Natural killer cell treated with Interleukin-12 subunit alpha and Interleukin-12 subunit beta and Interleukin-15 and Interleukin-18, amount 100 ng/mL, for 72 hours (primary cell): ENCODE results near the gene PCDHA5. TPM values are rescaled to one million over a fixed set of nuclear protein-coding genes. Genes with fewer than 3 reads are reported as not detected.
"Not testable (repeated sequence)": the region's sequence is repeated elsewhere in the genome, so short reads cannot be mapped to it uniquely, and the experiment has no call there.

Source experiments
- ATAC-seq, 2 donors: fragments of 150-1000 bp; cut with Tn5 transposase in 1 of 2; sonication (Bioruptor Pico), chemical (Tn5 transposase) in 1 of 2; 2 replicates each; pipeline ENCODE4 v1.10.0; 2021
- DNase-seq: peaks from one replicate; pipeline ENCODE4 v3.0.0; 2022; ENCODE audit warnings: low spot score
- H3K27ac Mint-ChIP-seq, 2 donors: 1 replicate in 1 of 2; 2 replicates in 1 of 2; pipeline ENCODE4 v1.8.0; 2022; ENCODE audit warnings: mixed read lengths in 2 of 2, mild to moderate bottlenecking in 1 of 2, moderate library complexity in 1 of 2
- H3K27me3 Mint-ChIP-seq, 2 donors: 1 replicate in 1 of 2; 2 replicates in 1 of 2; pipeline ENCODE4 v1.8.0; 2022; ENCODE audit warnings: mixed read lengths in 2 of 2
- H3K36me3 Mint-ChIP-seq: one replicate; pipeline ENCODE4 v1.8.0; 2022; ENCODE audit warnings: mixed read lengths
- H3K4me1 Mint-ChIP-seq, 2 donors: 1 replicate in 1 of 2; 2 replicates in 1 of 2; pipeline ENCODE4 v1.8.0; 2022; ENCODE audit warnings: low read depth in 2 of 2, mixed read lengths in 2 of 2, mild to moderate bottlenecking in 1 of 2
- H3K4me3 Mint-ChIP-seq: one replicate; pipeline ENCODE4 v1.8.0; 2022; ENCODE audit warnings: mixed read lengths
- H3K9me3 Mint-ChIP-seq: 2 replicates; pipeline ENCODE4 v1.8.0; 2022; ENCODE audit warnings: mixed read lengths
- total RNA-seq, 2 donors: library from RNA; stranded (reverse); gene quantifications; one replicate each; pipeline ENCODE4 v1.2.3, GENCODE V29; 2022

Gene PCDHA5
- not detected for total RNA-seq

GRCh38 chr5:140821375-140822280 lies at the start of gene PCDHA5:
Gene PCDHA5, plus strand, starts transcription at chr5:140821613.
- DNase-seq (no peak), ATAC-seq (no peak)
- H3K27me3 Mint-ChIP-seq, result peaks cover 0 to 5% of the 10 kb centered on the region in 2 donors
- no peak within 1 kb of the TSS for H3K27ac Mint-ChIP-seq
- H3K4me1 Mint-ChIP-seq, result no peaks in the 10 kb centered on the region
- no peaks in the 10 kb centered on the region for H3K9me3 Mint-ChIP-seq
- H3K36me3 Mint-ChIP-seq, result no peaks in the 10 kb centered on the region
- no peak within 1 kb of the TSS for H3K4me3 Mint-ChIP-seq

- Mint-ChIP-seq H3K27ac (no peak overlapping the region), H3K36me3 (peaks cover 33% of the 10 kb centered on the region), H3K4me3 (no peak overlapping the region), H3K4me1 (no peaks in the 10 kb centered on the region), H3K27me3 (peaks cover 0 to 2% of the 10 kb centered on the region in 2 donors), H3K9me3 (peaks cover 17% of the 10 kb centered on the region)
- DNase-seq (no peak), ATAC-seq (no peak)
Observed at GRCh38 chr5:140780512-140780911, 40.9 kb upstream of the PCDHA5 start.

GRCh38 chr5:140785905-140786686 lies 35.3 kb upstream of the PCDHA5 start, which contains the start of gene PCDHA1:
Gene PCDHA1, plus strand, starts transcription at chr5:140786140.
- no peak for ATAC-seq

GRCh38 chr5:140787422-140787821 lies 34.0 kb upstream of the PCDHA5 start:
- H3K27me3 Mint-ChIP-seq, H3K27ac Mint-ChIP-seq: not testable (repeated sequence)

More at GRCh38 chr5:140785905-140786686, 35.3 kb upstream of the PCDHA5 start, which contains the start of gene PCDHA1:
- Mint-ChIP-seq H3K4me3 (no peak within 1 kb of the TSS), H3K27ac (no peak within 1 kb of the TSS), H3K9me3 (peaks cover 9% of the 10 kb centered on the region), H3K4me1 (no peaks in the 10 kb centered on the region), H3K27me3 (peaks cover 4 to 6% of the 10 kb centered on the region in 2 donors), H3K36me3 (peaks cover 18% of the 10 kb centered on the region)
- no peak for DNase-seq

GRCh38 chr5:140787849-140788504 lies 33.4 kb upstream of the PCDHA5 start:
- peaks cover 15% of the 10 kb centered on the region for H3K36me3 Mint-ChIP-seq
- ATAC-seq, H3K27ac Mint-ChIP-seq, H3K27me3 Mint-ChIP-seq, H3K4me3 Mint-ChIP-seq, DNase-seq, H3K4me1 Mint-ChIP-seq, H3K9me3 Mint-ChIP-seq: not testable (repeated sequence)

More at GRCh38 chr5:140787422-140787821, 34.0 kb upstream of the PCDHA5 start:
- DNase-seq, H3K4me1 Mint-ChIP-seq, ATAC-seq, H3K9me3 Mint-ChIP-seq, H3K4me3 Mint-ChIP-seq: not testable (repeated sequence)
- peaks cover 12% of the 10 kb centered on the region for H3K36me3 Mint-ChIP-seq

GRCh38 chr5:140791089-140791488 lies 30.3 kb upstream of the PCDHA5 start:
- H3K4me1 Mint-ChIP-seq, result no peaks in the 10 kb centered on the region
- H3K27ac Mint-ChIP-seq, result no peak overlapping the region
- DNase-seq (no peak), ATAC-seq (no peak)
- H3K27me3 Mint-ChIP-seq, result peaks cover 7 to 18% of the 10 kb centered on the region in 2 donors
- no peak overlapping the region for H3K4me3 Mint-ChIP-seq
- H3K36me3 Mint-ChIP-seq, result peaks cover 10% of the 10 kb centered on the region
- peaks cover 6% of the 10 kb centered on the region for H3K9me3 Mint-ChIP-seq

GRCh38 chr5:140794595-140795258 lies 26.7 kb upstream of the PCDHA5 start, which contains the start of gene PCDHA2:
Gene PCDHA2, plus strand, starts transcription at chr5:140794852.
- Mint-ChIP-seq H3K27me3 (peaks cover 3 to 17% of the 10 kb centered on the region in 2 donors), H3K4me3 (no peak within 1 kb of the TSS), H3K9me3 (peaks cover 6% of the 10 kb centered on the region), H3K36me3 (peaks cover 6% of the 10 kb centered on the region), H3K27ac (no peak within 1 kb of the TSS), H3K4me1 (no peaks in the 10 kb centered on the region)
- DNase-seq, result no peak
- ATAC-seq, result no peak

GRCh38 chr5:140795259-140795641 lies 26.2 kb upstream of the PCDHA5 start:
- no peak overlapping the region for H3K27ac Mint-ChIP-seq
- DNase-seq (no peak), ATAC-seq (no peak)
- H3K36me3 Mint-ChIP-seq, result peaks cover 5% of the 10 kb centered on the region
- H3K9me3 Mint-ChIP-seq, result peaks cover 6% of the 10 kb centered on the region
- no peak overlapping the region for H3K4me3 Mint-ChIP-seq
- no peaks in the 10 kb centered on the region for H3K4me1 Mint-ChIP-seq
- H3K27me3 Mint-ChIP-seq, result peaks cover 3 to 19% of the 10 kb centered on the region in 2 donors

GRCh38 chr5:140796072-140796717 lies 25.2 kb upstream of the PCDHA5 start:
- H3K4me3 Mint-ChIP-seq, H3K27ac Mint-ChIP-seq, H3K4me1 Mint-ChIP-seq, H3K36me3 Mint-ChIP-seq, H3K9me3 Mint-ChIP-seq, ATAC-seq, DNase-seq: not testable (repeated sequence)
- H3K27me3 Mint-ChIP-seq, result peaks cover 3 to 19% of the 10 kb centered on the region in 2 donors

GRCh38 chr5:140796718-140797095 lies 24.7 kb upstream of the PCDHA5 start:
- Mint-ChIP-seq H3K4me1 (no peaks in the 10 kb centered on the region), H3K27me3 (peaks cover 3 to 19% of the 10 kb centered on the region in 2 donors), H3K9me3 (peaks cover 3% of the 10 kb centered on the region), H3K27ac (no peak overlapping the region), H3K36me3 (peaks cover 5% of the 10 kb centered on the region), H3K4me3 (no peak overlapping the region)
- ATAC-seq (no peak), DNase-seq (no peak)

- Mint-ChIP-seq H3K27me3 (peaks cover 2 to 15% of the 10 kb centered on the region in 2 donors), H3K36me3 (no peaks in the 10 kb centered on the region), H3K9me3 (peaks cover 7% of the 10 kb centered on the region), H3K4me3 (no peak within 1 kb of the TSS), H3K27ac (no peak within 1 kb of the TSS), H3K4me1 (no peaks in the 10 kb centered on the region)
- DNase-seq (no peak), ATAC-seq (no peak)
Observed at GRCh38 chr5:140800816-140801493, 20.5 kb upstream of the PCDHA5 start, which contains the start of gene PCDHA3. Gene PCDHA3, plus strand, starts transcription at chr5:140801057.

GRCh38 chr5:140801494-140801841 lies 19.9 kb upstream of the PCDHA5 start:
- no peak overlapping the region for H3K4me3 Mint-ChIP-seq
- no peak overlapping the region for H3K27ac Mint-ChIP-seq
- DNase-seq (no peak), ATAC-seq (no peak)
- no peaks in the 10 kb centered on the region for H3K4me1 Mint-ChIP-seq
- peaks cover 2 to 15% of the 10 kb centered on the region in 2 donors for H3K27me3 Mint-ChIP-seq
- peaks cover 7% of the 10 kb centered on the region for H3K9me3 Mint-ChIP-seq
- no peaks in the 10 kb centered on the region for H3K36me3 Mint-ChIP-seq
